IPS-15b (cell line): ENCODE measurements around the gene ZNF554.
A peak's percentile ranks its signal among the peaks of the same experiment; 100 is the strongest.

Experiments used
- H3K27me3 ChIP-seq: one replicate; pipeline ENCODE4 v1.6.1; 2013; ENCODE audit warnings: low read length; ENCODE audit not compliant: control insufficient read depth, insufficient read depth
- H3K36me3 ChIP-seq: one replicate; pipeline ENCODE4 v1.6.1; 2013; ENCODE audit warnings: low read length; ENCODE audit not compliant: control insufficient read depth, insufficient read depth
- H3K4me1 ChIP-seq: one replicate; pipeline ENCODE4 v1.6.1; 2013; ENCODE audit warnings: mild to moderate bottlenecking, low read length; ENCODE audit not compliant: control insufficient read depth, insufficient read depth
- H3K4me3 ChIP-seq: one replicate; pipeline ENCODE4 v1.5.1; 2013; ENCODE audit warnings: low read depth, low read length
- H3K9ac ChIP-seq: one replicate; pipeline ENCODE4 v1.6.1; 2013; ENCODE audit warnings: low read depth, mild to moderate bottlenecking, low read length
- H3K9me3 ChIP-seq: one replicate; pipeline ENCODE4 v1.6.1; 2013; ENCODE audit warnings: mild to moderate bottlenecking, low read length; ENCODE audit not compliant: control insufficient read depth, insufficient read depth

Gene ZNF554

GRCh38 chr19:2824129-2824528, 4.5 kb downstream of the ZNF554 start:
- H3K9ac ChIP-seq: no peak overlapping the region
- peaks cover 4% of the 10 kb centered on the region for H3K36me3 ChIP-seq
- no peaks in the 10 kb centered on the region for H3K27me3 ChIP-seq
- H3K4me1 ChIP-seq: no peaks in the 10 kb centered on the region
- H3K9me3 ChIP-seq: peaks cover 5% of the 10 kb centered on the region
- H3K4me3 ChIP-seq: no peak overlapping the region

GRCh38 chr19:2827022-2827421, 7.4 kb downstream of the ZNF554 start:
- Histone ChIP-seq H3K36me3 (peaks cover 4% of the 10 kb centered on the region), H3K4me1 (no peaks in the 10 kb centered on the region), H3K27me3 (no peaks in the 10 kb centered on the region), H3K9me3 (peaks cover 10% of the 10 kb centered on the region), H3K4me3 (no peak overlapping the region), H3K9ac (no peak overlapping the region)

GRCh38 chr19:2827840-2828489, 8.3 kb downstream of the ZNF554 start:
- Histone ChIP-seq H3K4me1 (no peaks in the 10 kb centered on the region), H3K36me3 (peaks cover 8% of the 10 kb centered on the region), H3K9ac (no peak overlapping the region), H3K27me3 (no peaks in the 10 kb centered on the region), H3K9me3 (peaks cover 10% of the 10 kb centered on the region), H3K4me3 (no peak overlapping the region)

- Histone ChIP-seq H3K36me3 (peaks cover 16% of the 10 kb centered on the region), H3K4me1 (no peaks in the 10 kb centered on the region), H3K9me3 (peaks cover 23% of the 10 kb centered on the region), H3K9ac (no peak overlapping the region), H3K4me3 (no peak overlapping the region), H3K27me3 (no peaks in the 10 kb centered on the region)
Measured at GRCh38 chr19:2834294-2834871, 14.7 kb downstream of the ZNF554 start.

GRCh38 chr19:2837430-2837829, 17.8 kb downstream of the ZNF554 start:
- peaks cover 18% of the 10 kb centered on the region for H3K9me3 ChIP-seq

GRCh38 chr19:2840794-2841791, 21.4 kb downstream of the ZNF554 start, which contains the start of gene ZNF555:
ZNF555 (plus strand) TSS chr19:2841475; CDS start chr19:2841573, 98 bp downstream.
- peak within 1 kb of the TSS; percentile 68 for H3K4me3 ChIP-seq
- peaks cover 3% of the 10 kb centered on the region for H3K27me3 ChIP-seq
- no peaks in the 10 kb centered on the region for H3K9me3 ChIP-seq

More at GRCh38 chr19:2837430-2837829, 17.8 kb downstream of the ZNF554 start:
- peaks cover 2% of the 10 kb centered on the region for H3K4me1 ChIP-seq
- H3K4me3 ChIP-seq: no peak overlapping the region
- no peak overlapping the region for H3K9ac ChIP-seq
- H3K27me3 ChIP-seq: peaks cover 2% of the 10 kb centered on the region
- H3K36me3 ChIP-seq: peaks cover 14% of the 10 kb centered on the region

DNA sequence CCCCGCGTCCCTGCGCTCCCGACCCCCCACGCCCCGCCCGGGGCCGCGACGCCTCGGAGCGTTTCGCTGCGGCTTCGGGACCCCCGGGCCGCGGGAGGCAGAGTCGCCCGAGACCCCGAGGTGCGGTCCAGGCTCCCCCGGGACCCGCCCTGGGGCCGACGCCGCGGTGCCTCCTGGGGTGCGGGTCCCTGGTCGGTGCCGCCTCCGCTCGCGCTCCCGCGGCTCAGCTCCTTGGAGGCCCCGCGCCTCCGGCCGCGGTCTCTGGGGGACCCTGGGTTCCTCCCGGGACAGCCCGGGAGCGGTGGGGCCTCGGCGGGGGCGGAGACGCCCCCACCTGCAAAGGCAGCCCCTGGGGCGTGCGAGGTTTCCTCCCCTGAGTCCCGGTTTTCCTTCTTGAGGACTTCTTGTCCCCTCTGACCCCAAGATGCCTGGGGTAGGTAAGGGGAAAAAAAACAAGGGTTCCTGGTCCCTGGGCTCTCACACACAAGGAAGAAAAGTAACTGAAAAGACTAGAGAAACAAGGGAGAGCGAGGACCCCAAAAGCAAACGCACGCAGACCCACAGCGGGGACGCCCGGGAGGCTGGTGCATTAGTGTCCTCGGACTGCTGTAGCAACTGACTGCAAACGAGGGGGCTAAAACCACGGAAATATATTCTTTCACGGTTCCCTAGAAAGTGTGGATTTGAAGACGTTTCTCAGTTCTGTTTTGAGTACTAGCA, 22.3 kb downstream of the ZNF554 start:
- H3K36me3 ChIP-seq: no peaks in the 10 kb centered on the region
- H3K9ac ChIP-seq: no peak overlapping the region
- H3K4me1 ChIP-seq: peaks cover 2% of the 10 kb centered on the region
- H3K4me3 ChIP-seq: peak overlapping the region; percentile 68
- peaks cover 5% of the 10 kb centered on the region for H3K9me3 ChIP-seq
- peaks cover 3% of the 10 kb centered on the region for H3K27me3 ChIP-seq

More at GRCh38 chr19:2840794-2841791, 21.4 kb downstream of the ZNF554 start, which contains the start of gene ZNF555:
- peaks cover 2% of the 10 kb centered on the region for H3K4me1 ChIP-seq
- H3K36me3 ChIP-seq: no peaks in the 10 kb centered on the region
- H3K9ac ChIP-seq: peak within 1 kb of the TSS; percentile 68

- peaks cover 8% of the 10 kb centered on the region for H3K9me3 ChIP-seq
- H3K4me1 ChIP-seq: peaks cover 2% of the 10 kb centered on the region
- H3K4me3 ChIP-seq: no peak overlapping the region
- no peaks in the 10 kb centered on the region for H3K36me3 ChIP-seq
- peaks cover 3% of the 10 kb centered on the region for H3K27me3 ChIP-seq
- no peak overlapping the region for H3K9ac ChIP-seq
Measured at GRCh38 chr19:2845107-2845506, 25.4 kb downstream of the ZNF554 start.

DNA sequence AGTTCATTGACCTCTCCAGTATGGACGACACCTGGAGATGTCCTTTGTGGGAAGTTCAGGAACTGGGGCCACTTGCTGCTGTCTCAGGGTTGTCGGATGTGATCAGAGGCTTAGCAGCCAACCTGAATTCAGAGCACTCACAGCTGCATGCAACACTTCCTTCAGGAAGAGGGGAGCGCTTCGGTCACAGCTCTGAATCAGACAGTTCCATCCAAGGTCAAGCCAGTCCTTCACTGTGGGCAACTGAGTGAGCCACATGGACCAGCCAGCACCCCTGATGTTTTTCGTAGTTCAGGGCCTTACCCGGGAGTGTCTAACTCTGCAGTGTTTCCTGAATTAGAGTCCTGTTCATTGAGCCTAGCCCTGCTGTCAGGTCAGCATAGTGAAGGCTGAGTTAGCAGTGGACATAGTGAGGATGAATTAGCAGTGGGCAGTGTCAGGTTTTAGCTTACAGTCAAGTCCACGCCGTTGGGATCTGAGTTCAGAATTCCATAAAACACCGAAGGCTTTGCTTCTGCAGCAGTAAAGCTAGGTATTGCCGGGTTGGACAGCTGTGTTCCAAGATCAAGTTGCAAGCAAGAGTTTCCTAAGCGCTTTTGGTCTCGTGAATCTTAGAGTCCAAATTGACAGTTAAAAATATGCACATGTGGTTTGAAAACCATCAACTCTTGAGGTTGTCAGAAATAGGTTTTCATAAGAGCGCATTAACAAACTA, 26.7 kb downstream of the ZNF554 start:
- peaks cover 3% of the 10 kb centered on the region for H3K27me3 ChIP-seq
- no peak overlapping the region for H3K9ac ChIP-seq
- no peak overlapping the region for H3K4me3 ChIP-seq
- H3K4me1 ChIP-seq: peaks cover 2% of the 10 kb centered on the region
- H3K36me3 ChIP-seq: peaks cover 2% of the 10 kb centered on the region
- peaks cover 12% of the 10 kb centered on the region for H3K9me3 ChIP-seq

GRCh38 chr19:2847507-2847906, 27.8 kb downstream of the ZNF554 start:
- H3K9ac ChIP-seq: no peak overlapping the region
- H3K9me3 ChIP-seq: peaks cover 19% of the 10 kb centered on the region
- no peaks in the 10 kb centered on the region for H3K27me3 ChIP-seq
- no peak overlapping the region for H3K4me3 ChIP-seq
- H3K36me3 ChIP-seq: peaks cover 14% of the 10 kb centered on the region
- H3K4me1 ChIP-seq: no peaks in the 10 kb centered on the region
